GM12891 (cell line): ENCODE measurements around the gene PROK1.
A peak's percentile ranks its signal among the peaks of the same experiment; 100 is the strongest.

Source experiments
- DNase-seq: peaks from one replicate; pipeline ENCODE4 v3.0.0; 2011; ENCODE audit warnings: low spot score; ENCODE audit not compliant: insufficient read length
- FAIRE-seq: peaks from 2 replicates; lab custom pipeline; 2011; peaks lifted over from hg19 to GRCh38; lab: Jason Lieb, UNC
- PAX5 ChIP-seq: IDR thresholded peaks from 2 replicates; pipeline ENCODE4 v1.6.1; 2011; ENCODE audit warnings: low read length, moderate library complexity, mild to moderate bottlenecking; ENCODE audit not compliant: insufficient read depth, severe bottlenecking
- POLR2A ChIP-seq: IDR thresholded peaks from 2 replicates; pipeline ENCODE4 v1.6.1; 2011; ENCODE audit warnings: low read depth, low read length, control low read depth
- POLR2AphosphoS5 ChIP-seq: IDR thresholded peaks from 2 replicates; pipeline ENCODE4 v1.6.1; 2011; ENCODE audit warnings: low read depth, low read length, control low read depth
- POU2F2 ChIP-seq: IDR thresholded peaks from 2 replicates; pipeline ENCODE4 v1.6.1; 2011; ENCODE audit warnings: low read depth, mild to moderate bottlenecking, control low read depth, low read length, moderate library complexity
- SPI1 ChIP-seq: IDR thresholded peaks from 2 replicates; pipeline ENCODE4 v1.6.1; 2011; ENCODE audit warnings: low read depth, low read length, control low read depth
- TAF1 ChIP-seq: IDR thresholded peaks from 2 replicates; pipeline ENCODE4 v1.6.1; 2011; ENCODE audit warnings: low read depth, low read length, control low read depth

Gene PROK1

GRCh38 chr1:110452330-110452729 is 1.4 kb downstream of the PROK1 start:
- no peak for DNase-seq
- no peak for TF ChIP-seq SPI1
- no peak for TF ChIP-seq TAF1
- TF ChIP-seq POU2F2, result no peak
- TF ChIP-seq POLR2A, result no peak
- TF ChIP-seq PAX5, result no peak
- TF ChIP-seq POLR2AphosphoS5, result no peak
- FAIRE-seq, result no peak

GRCh38 chr1:110453829-110454228 is 2.9 kb downstream of the PROK1 start:
- no peak for DNase-seq
- FAIRE-seq, result no peak
- TF ChIP-seq POLR2AphosphoS5, result no peak
- TF ChIP-seq TAF1, result no peak
- TF ChIP-seq PAX5, result no peak

- TF ChIP-seq SPI1 (no peak), POU2F2 (no peak), PAX5 (no peak), TAF1 (no peak), POLR2A (no peak), POLR2AphosphoS5 (no peak)
- FAIRE-seq (no peak), DNase-seq (no peak)
Measured at GRCh38 chr1:110454328-110454727, 3.4 kb downstream of the PROK1 start.

DNA sequence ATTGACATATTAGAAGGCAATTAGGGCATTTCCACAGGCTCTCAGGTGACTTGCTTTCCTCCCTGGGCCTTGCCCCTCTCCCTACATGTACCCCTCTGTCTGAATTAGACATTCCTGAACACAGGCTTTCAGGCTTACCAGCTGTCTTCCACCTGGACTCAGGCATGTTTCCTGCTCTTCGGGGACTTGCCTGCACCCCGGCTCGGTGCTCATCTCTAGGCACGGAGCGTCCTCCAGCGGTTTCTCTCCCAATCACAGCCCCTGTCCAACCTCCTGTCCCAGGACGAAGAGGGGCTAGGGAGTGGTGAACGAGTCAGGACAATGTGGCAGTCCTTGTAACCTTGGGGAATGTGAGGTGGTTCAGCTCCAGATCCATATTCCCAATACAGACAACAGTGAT is 4.2 kb downstream of the PROK1 start:
- FAIRE-seq (no peak), DNase-seq (no peak)
- TF ChIP-seq PAX5 (no peak), TAF1 (no peak), POLR2A (no peak), POLR2AphosphoS5 (no peak), POU2F2 (no peak), SPI1 (no peak)

- FAIRE-seq (no peak), DNase-seq (no peak)
- TF ChIP-seq POU2F2 (no peak), POLR2AphosphoS5 (no peak), SPI1 (no peak), PAX5 (no peak), POLR2A (no peak), TAF1 (no peak)
Measured at GRCh38 chr1:110457206-110457605, 6.3 kb downstream of the PROK1 start.

GRCh38 chr1:110460253-110461220 is 9.6 kb downstream of the PROK1 start:
- no peak for TF ChIP-seq PAX5
- TF ChIP-seq POLR2A, result no peak
- TF ChIP-seq POU2F2, result no peak
- no peak for TF ChIP-seq SPI1
- TF ChIP-seq TAF1, result no peak
- TF ChIP-seq POLR2AphosphoS5, result no peak
- FAIRE-seq, result peak; percentile 77
- peak; percentile 62 for DNase-seq

DNA sequence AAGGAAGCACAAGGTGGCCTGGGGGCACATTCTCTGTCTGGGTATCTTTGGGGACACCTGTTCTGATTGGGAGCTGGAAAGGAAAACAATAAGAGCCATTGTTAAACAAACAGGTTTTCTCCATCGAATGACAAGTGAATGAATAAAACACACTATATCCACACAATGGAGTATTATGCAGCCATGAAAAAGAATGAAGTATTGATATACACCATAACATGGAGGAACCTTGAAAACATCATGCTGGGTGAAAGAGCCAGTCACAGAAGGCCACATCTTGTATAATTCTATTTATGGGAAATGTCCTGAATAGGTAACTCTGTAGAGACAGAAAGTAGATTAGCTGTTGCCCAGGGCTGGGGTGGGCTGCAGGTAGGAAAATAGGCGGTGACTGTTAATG is 11.1 kb downstream of the PROK1 start:
- DNase-seq (no peak), FAIRE-seq (no peak)
- no peak for TF ChIP-seq POLR2A

GRCh38 chr1:110462964-110463363 is 12.0 kb downstream of the PROK1 start:
- no peak for FAIRE-seq
- no peak for TF ChIP-seq SPI1
- no peak for TF ChIP-seq POLR2A
- TF ChIP-seq POU2F2, result no peak
- no peak for DNase-seq

- no peak for DNase-seq
- TF ChIP-seq POLR2AphosphoS5, result no peak
- no peak for TF ChIP-seq POLR2A
- no peak for TF ChIP-seq SPI1
- no peak for TF ChIP-seq POU2F2
- no peak for TF ChIP-seq PAX5
- no peak for TF ChIP-seq TAF1
- FAIRE-seq, result no peak
Measured at GRCh38 chr1:110463725-110464124, 12.8 kb downstream of the PROK1 start.

- no peak for TF ChIP-seq PAX5
- TF ChIP-seq POLR2A, result no peak
- TF ChIP-seq SPI1, result no peak
- TF ChIP-seq POLR2AphosphoS5, result no peak
- TF ChIP-seq POU2F2, result no peak
- TF ChIP-seq TAF1, result no peak
- DNase-seq, result no peak
- no peak for FAIRE-seq
Measured at GRCh38 chr1:110464340-110464739, 13.4 kb downstream of the PROK1 start.
